Kidney (tissue), 14 donors: ENCODE measurements around the gene DDAH1. TPM values are rescaled to one million over a fixed set of nuclear protein-coding genes. Genes with fewer than 3 reads are reported as not detected.

ENCODE experiments used
- DNase-seq, 5 donors: peaks; one replicate each; pipeline ENCODE4 v3.0.0-alpha.2; 2013 to 2020
- FAIRE-seq: peaks from 2 replicates; lab custom pipeline; 2012; peaks lifted over from hg19 to GRCh38; lab: Jason Lieb, UNC
- H3K27ac ChIP-seq, 2 donors: one replicate each; pipeline ENCODE4 v1.7.0; 2013; ENCODE audit warnings: low read depth in 2 of 2, low read length in 2 of 2, inconsistent platforms in 1 of 2
- H3K27me3 ChIP-seq: one replicate; pipeline ENCODE4 v1.7.1; 2013; ENCODE audit warnings: low read length, inconsistent platforms; ENCODE audit not compliant: control insufficient read depth, insufficient read depth
- H3K36me3 ChIP-seq, 3 donors: one replicate each; pipeline versions ENCODE4 v1.7.0 to v1.7.1; 2013; ENCODE audit warnings: low read length in 3 of 3, control low read depth in 1 of 3, inconsistent platforms in 1 of 3; ENCODE audit not compliant: insufficient read depth in 3 of 3, control insufficient read depth in 2 of 3
- H3K4me1 ChIP-seq, 3 donors: one replicate each; pipeline versions ENCODE4 v1.7.0 to v1.7.1; 2013; ENCODE audit warnings: low read length in 3 of 3, inconsistent platforms in 1 of 3, low read depth in 1 of 3; ENCODE audit not compliant: control insufficient read depth in 2 of 3, insufficient read depth in 2 of 3
- H3K4me3 ChIP-seq, 3 donors: one replicate each; pipeline versions ENCODE4 v1.7.0 to v1.8.1; 2013; ENCODE audit warnings: low read length in 3 of 3, control low read depth in 1 of 3, inconsistent platforms in 1 of 3
- H3K9ac ChIP-seq, 3 donors: one replicate each; pipeline versions ENCODE4 v1.7.0 to v1.7.1; 2013; ENCODE audit warnings: low read length in 3 of 3, control low read depth in 1 of 3, inconsistent platforms in 1 of 3
- H3K9me3 ChIP-seq, 3 donors: one replicate each; pipeline versions ENCODE4 v1.7.0 to v1.7.1; 2013; ENCODE audit warnings: low read length in 3 of 3, control low read depth in 1 of 3, inconsistent platforms in 1 of 3; ENCODE audit not compliant: control insufficient read depth in 2 of 3, insufficient read depth in 1 of 3
- intact Hi-C: fragments of 100-400 bp; cut with DNase I; formaldehyde crosslinking; loops from one replicate; pipeline ENCODE4 v1.11.1; 2022
- polyA plus RNA-seq: library from polyadenylated mRNA; stranded (reverse); fragments of 350-450 nt; fragmentation: Illumina TruSeq; extraction: RNeasy Lipid Tissue Mini Kit (QIAGEN cat#74804); gene quantifications from one replicate; pipeline ENCODE4 v1.2.3, GENCODE V29; 2014; ENCODE audit warnings: low read depth, low replicate concordance; ENCODE audit not compliant: insufficient read depth
- total RNA-seq: library from RNA; stranded (reverse); fragmentation: NEBNext Ultra II Directional; extraction: Animal tissue kit (Norgen Biotek cat#: 25700); gene quantifications from one replicate; pipeline ENCODE4 v1.2.1, GENCODE V29; 2021
- TF ChIP-seq, protein P1 (sequence below): IDR thresholded peaks from 3 replicates; pipeline ENCODE4 v1.5.1; 2012; ENCODE audit warnings: mild to moderate bottlenecking, moderate library complexity, borderline replicate concordance; ENCODE audit not compliant: insufficient read depth; ENCODE audit errors: extremely low read depth
- donor health status: control.
- donor health status: control.
- donor health status: control.
- donor health status: control.
- donor health status: control.
- donor health status: DM: yes; HTN: yes; CAD: no.
- donor health status: Normal renal cell carcinoma (clear cell type).

The DDAH1 gene
- total and polyA plus RNA-seq, 2 donors from 2014 or later: 73.1 to 98.9 TPM

DNA sequence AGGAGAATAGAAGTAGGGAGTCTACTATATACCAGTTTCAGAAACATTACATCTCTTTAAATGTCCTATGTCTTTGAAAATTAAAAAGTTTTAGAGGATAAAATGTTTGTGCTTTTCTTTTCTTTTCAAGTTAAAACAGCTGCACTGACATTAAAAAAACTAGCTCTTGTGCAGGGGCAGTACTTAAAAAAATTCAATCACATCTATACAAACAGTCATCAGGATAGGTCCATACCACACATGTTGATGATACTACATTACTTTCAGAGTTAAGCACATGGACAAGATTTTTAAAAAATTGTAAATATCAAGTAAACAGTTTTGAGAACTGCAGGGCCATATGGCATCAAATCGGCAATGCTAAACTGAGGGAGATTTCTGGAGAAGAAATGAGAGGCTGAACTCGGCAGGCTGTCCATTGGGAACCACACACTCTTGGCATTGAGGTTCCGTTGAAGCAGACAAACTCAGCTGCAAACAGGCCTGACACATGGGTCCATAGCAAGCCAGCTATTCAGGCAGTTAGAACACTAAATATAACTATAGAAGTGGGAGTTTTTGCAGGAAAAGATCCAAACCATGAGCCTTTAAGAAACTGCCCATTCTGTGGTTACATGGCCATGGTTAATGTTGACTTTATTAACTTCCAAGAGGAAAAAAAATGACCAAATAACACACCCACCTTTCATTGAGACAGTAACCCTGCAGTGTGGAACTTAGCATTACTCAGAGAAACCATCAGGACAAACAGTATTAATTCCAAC is 104.0 kb downstream of the DDAH1 start:
- FAIRE-seq: peak; percentile 60
- no peak overlapping the region for H3K27ac ChIP-seq

GRCh38 chr1:85359874-85360721 is 104.9 kb downstream of the DDAH1 start:
- intact Hi-C loops: no loop called here
- peak in 1 of 5 donors; percentile 18 for DNase-seq
- no peak overlapping the region for H3K4me3 ChIP-seq
- no peaks in the 10 kb centered on the region for H3K9me3 ChIP-seq
- H3K27me3 ChIP-seq: no peaks in the 10 kb centered on the region
- no peaks in the 10 kb centered on the region for H3K36me3 ChIP-seq
- FAIRE-seq: no peak
- no peak overlapping the region for H3K9ac ChIP-seq
- TF ChIP-seq, protein P1, sequence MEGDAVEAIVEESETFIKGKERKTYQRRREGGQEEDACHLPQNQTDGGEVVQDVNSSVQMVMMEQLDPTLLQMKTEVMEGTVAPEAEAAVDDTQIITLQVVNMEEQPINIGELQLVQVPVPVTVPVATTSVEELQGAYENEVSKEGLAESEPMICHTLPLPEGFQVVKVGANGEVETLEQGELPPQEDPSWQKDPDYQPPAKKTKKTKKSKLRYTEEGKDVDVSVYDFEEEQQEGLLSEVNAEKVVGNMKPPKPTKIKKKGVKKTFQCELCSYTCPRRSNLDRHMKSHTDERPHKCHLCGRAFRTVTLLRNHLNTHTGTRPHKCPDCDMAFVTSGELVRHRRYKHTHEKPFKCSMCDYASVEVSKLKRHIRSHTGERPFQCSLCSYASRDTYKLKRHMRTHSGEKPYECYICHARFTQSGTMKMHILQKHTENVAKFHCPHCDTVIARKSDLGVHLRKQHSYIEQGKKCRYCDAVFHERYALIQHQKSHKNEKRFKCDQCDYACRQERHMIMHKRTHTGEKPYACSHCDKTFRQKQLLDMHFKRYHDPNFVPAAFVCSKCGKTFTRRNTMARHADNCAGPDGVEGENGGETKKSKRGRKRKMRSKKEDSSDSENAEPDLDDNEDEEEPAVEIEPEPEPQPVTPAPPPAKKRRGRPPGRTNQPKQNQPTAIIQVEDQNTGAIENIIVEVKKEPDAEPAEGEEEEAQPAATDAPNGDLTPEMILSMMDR: no peak
- peaks cover 4 to 36% (median 7%) of the 10 kb centered on the region in 3 donors for H3K4me1 ChIP-seq
- no peak overlapping the region for H3K27ac ChIP-seq

More for the DNA sequence above, 104.0 kb downstream of the DDAH1 start:
- Histone ChIP-seq H3K9ac (no peak overlapping the region), H3K36me3 (no peaks in the 10 kb centered on the region), H3K9me3 (no peaks in the 10 kb centered on the region), H3K27me3 (no peaks in the 10 kb centered on the region), H3K4me3 (no peak overlapping the region), H3K4me1 (peaks cover 4 to 34% (median 4%) of the 10 kb centered on the region in 3 donors)
- TF ChIP-seq, protein P1: no peak
- DNase-seq: peak in 1 of 5 donors; percentile 14
- intact Hi-C loops: no loop called here

GRCh38 chr1:85358702-85359438 is 106.1 kb downstream of the DDAH1 start:
- intact Hi-C loops: no loop called here
- FAIRE-seq (no peak), DNase-seq (no peak)
- Histone ChIP-seq H3K9ac (no peak overlapping the region), H3K4me1 (peaks cover 4 to 38% (median 7%) of the 10 kb centered on the region in 3 donors), H3K4me3 (no peak overlapping the region), H3K27me3 (no peaks in the 10 kb centered on the region), H3K27ac (no peak overlapping the region), H3K36me3 (no peaks in the 10 kb centered on the region), H3K9me3 (no peaks in the 10 kb centered on the region)
- TF ChIP-seq, protein P1: no peak
